Endothelial cell of umbilical vein (primary cell): Measurements from ENCODE around the gene LPP. TPM values are rescaled to one million over a fixed set of nuclear protein-coding genes. Genes with fewer than 3 reads are reported as not detected.

Experiments used
- BruUV-seq: library from RNA; stranded (reverse); fragments of 400-500 nt; replicated peaks from 2 replicates; lab custom pipeline; 2021; lab: Mats Ljungman, UMichigan
- CTCF ChIA-PET: fragments of 300-600, 350-600 bp; sonication (Branson Sonifier 250); formaldehyde crosslinking; loops from one replicate; lab custom pipeline; 2021; ENCODE audit warnings: antibody characterized with exemption, inconsistent platforms; lab: Charles Lee
- POLR2A ChIA-PET: fragments of 300-600, 350-600 bp; sonication (Branson Sonifier 250); formaldehyde crosslinking; loops from one replicate; lab custom pipeline; 2021; ENCODE audit warnings: antibody characterized with exemption, inconsistent platforms; lab: Charles Lee
- DNase-seq: peaks from one replicate; pipeline ENCODE4 v3.0.0-alpha.2; 2011; ENCODE audit warnings: low read depth, low spot score
- FAIRE-seq: peaks from 2 replicates; lab custom pipeline; 2011; peaks lifted over from hg19 to GRCh38; lab: Jason Lieb, UNC
- H2AFZ ChIP-seq: 2 replicates; pipeline ENCODE4 v1.6.0; 2012; ENCODE audit warnings: low read depth, low read length, control low read depth, inconsistent platforms
- H3K27ac ChIP-seq: 2 replicates; pipeline ENCODE4 v1.5.1; 2011; ENCODE audit warnings: low read depth, mild to moderate bottlenecking, control low read depth, low read length, moderate library complexity; ENCODE audit not compliant: insufficient read depth
- H3K27me3 ChIP-seq, 2 experiments: 2 replicates each; pipeline versions ENCODE4 v1.6.0 to v1.6.1; 2011; ENCODE audit warnings: low read length in 2 of 2, mixed read lengths in 1 of 2; ENCODE audit not compliant: control insufficient read depth in 2 of 2, insufficient read depth in 2 of 2
- H3K36me3 ChIP-seq, 2 experiments: 2 replicates in 1 of 2; 3 replicates in 1 of 2; pipeline ENCODE4 v1.5.1; 2011; ENCODE audit warnings: low read length in 2 of 2, mild to moderate bottlenecking in 1 of 2, moderate library complexity in 1 of 2; ENCODE audit not compliant: control insufficient read depth in 2 of 2, insufficient read depth in 2 of 2; ENCODE audit errors: extremely low read depth in 1 of 2
- H3K4me1 ChIP-seq: 3 replicates; pipeline ENCODE4 v1.5.1; 2011; ENCODE audit warnings: mild to moderate bottlenecking, low read length; ENCODE audit not compliant: control insufficient read depth, insufficient read depth; ENCODE audit errors: extremely low read depth
- H3K4me2 ChIP-seq: 2 replicates; pipeline ENCODE4 v1.6.1; 2011; ENCODE audit warnings: low read length, control low read depth, mixed read lengths; ENCODE audit not compliant: insufficient read depth
- H3K4me3 ChIP-seq, 3 experiments: fragments of 200-600 bp in 1 of 3; sonication (generic), shearing (Covaris generic) in 1 of 3; replicated peaks in 1 of 3; 2 replicates each; pipeline ENCODE4 v1.5.1; 2011 to 2016; ENCODE audit warnings: control low read depth in 3 of 3, low read length in 3 of 3, mild to moderate bottlenecking in 2 of 3, inconsistent platforms in 1 of 3, low read depth in 1 of 3, moderate library complexity in 1 of 3; ENCODE audit not compliant: insufficient read depth in 1 of 3
- H3K79me2 ChIP-seq: 2 replicates; pipeline ENCODE4 v1.6.0; 2012; ENCODE audit warnings: low read length, inconsistent platforms; ENCODE audit not compliant: control insufficient read depth, insufficient read depth
- H3K9ac ChIP-seq: replicated peaks from 2 replicates; pipeline ENCODE3; 2011; ENCODE audit warnings: low read length, control low read depth; ENCODE audit not compliant: insufficient read depth; ENCODE audit errors: extremely low read depth
- H3K9me1 ChIP-seq: replicated peaks from 3 replicates; pipeline ENCODE4 v1.6.0; 2011; ENCODE audit warnings: mild to moderate bottlenecking, low read length; ENCODE audit not compliant: control insufficient read depth, insufficient read depth; ENCODE audit errors: extremely low read depth
- H3K9me3 ChIP-seq: replicated peaks from 2 replicates; pipeline ENCODE4 v1.5.1; 2012; ENCODE audit warnings: low read length, inconsistent platforms; ENCODE audit not compliant: control insufficient read depth, insufficient read depth
- H4K20me1 ChIP-seq: replicated peaks from 2 replicates; pipeline ENCODE3; 2011; ENCODE audit warnings: mild to moderate bottlenecking, low read length; ENCODE audit not compliant: control insufficient read depth, insufficient read depth; ENCODE audit errors: extremely low read depth
- EZH2 ChIP-seq: IDR thresholded peaks from 2 replicates; pipeline ENCODE4 v1.6.1; 2012; ENCODE audit warnings: borderline replicate concordance, low read depth, mild to moderate bottlenecking, moderate library complexity, low read length, inconsistent platforms; ENCODE audit not compliant: severe bottlenecking
- FOS ChIP-seq: IDR thresholded peaks from 2 replicates; pipeline ENCODE4 v1.6.1; 2011; ENCODE audit warnings: mild to moderate bottlenecking, low read length, moderate library complexity, borderline replicate concordance; ENCODE audit not compliant: insufficient read depth
- GATA2 ChIP-seq: IDR thresholded peaks from 2 replicates; pipeline ENCODE4 v1.7.0; 2011; ENCODE audit warnings: low read depth, mild to moderate bottlenecking, moderate library complexity, mixed read lengths, low read length; ENCODE audit not compliant: insufficient read length, insufficient read depth
- JUN ChIP-seq: IDR thresholded peaks from 2 replicates; pipeline ENCODE4 v1.6.1; 2011; ENCODE audit warnings: borderline replicate concordance, low read depth; ENCODE audit not compliant: insufficient read length, insufficient read depth
- MYC ChIP-seq: IDR thresholded peaks from one replicate; pipeline ENCODE4 v1.6.1; 2011; ENCODE audit warnings: mild to moderate bottlenecking, low read depth, low read length
- POLR2A ChIP-seq: IDR thresholded peaks from 2 replicates; pipeline ENCODE4 v1.6.1; 2012; ENCODE audit warnings: low read depth, mild to moderate bottlenecking, control low read depth, low read length
- POLR2AphosphoS5 ChIP-seq: IDR thresholded peaks from 2 replicates; pipeline ENCODE4 v1.6.1; 2012; ENCODE audit warnings: low read depth, mild to moderate bottlenecking, control low read depth, low read length, moderate library complexity; ENCODE audit not compliant: insufficient read depth
- dilution Hi-C: fragments of 300-500 bp; cut with MboI; formaldehyde crosslinking; loops from one replicate; pipeline ENCODE4 v1.15.0; 2019; ENCODE audit warnings: low sequenced_read_pairs; ENCODE audit not compliant: extremely low pct_ligation_motif_present
- intact Hi-C: fragments of 100-400 bp; cut with micrococcal nuclease; formaldehyde crosslinking; loops from one replicate; pipeline ENCODE4 v1.10.0; 2022
- polyA plus RNA-seq, 4 experiments: library from polyadenylated mRNA; depleted of rRNA in 3 of 4; stranded (reverse) in 3 of 4; unstranded in 1 of 4; fragments of >200 nt; gene quantifications; 2 replicates each; pipeline versions ENCODE4 v1.2.1 to v1.2.3, GENCODE V29; 2011 to 2012; ENCODE audit warnings: missing spikeins in 1 of 4
- total RNA-seq: library from RNA; stranded (reverse); gene quantifications from 2 replicates; pipeline ENCODE4 v1.2.3, GENCODE V29; 2021
- TF ChIP-seq, protein P1 (sequence below): IDR thresholded peaks from 2 replicates; pipeline ENCODE4 v1.6.1; 2011; ENCODE audit not compliant: insufficient read depth, insufficient read length
- TF ChIP-seq, protein P2 (sequence below), 2 donors: IDR thresholded peaks; 1 replicate in 1 of 2; 2 replicates in 1 of 2; pipeline ENCODE4 v1.5.1; 2011; ENCODE audit warnings: low read length in 2 of 2, mild to moderate bottlenecking in 2 of 2, moderate library complexity in 2 of 2, control low read depth in 1 of 2, inconsistent platforms in 1 of 2, low read depth in 1 of 2; ENCODE audit not compliant: insufficient read depth in 1 of 2; ENCODE audit errors: extremely low read depth in 1 of 2

Gene LPP
- total and polyA plus RNA-seq, 2 donors (not counting 3 experiments of a cell fraction or from before 2014, with no cell fraction given) = 16.9 to 153 TPM

DNA sequence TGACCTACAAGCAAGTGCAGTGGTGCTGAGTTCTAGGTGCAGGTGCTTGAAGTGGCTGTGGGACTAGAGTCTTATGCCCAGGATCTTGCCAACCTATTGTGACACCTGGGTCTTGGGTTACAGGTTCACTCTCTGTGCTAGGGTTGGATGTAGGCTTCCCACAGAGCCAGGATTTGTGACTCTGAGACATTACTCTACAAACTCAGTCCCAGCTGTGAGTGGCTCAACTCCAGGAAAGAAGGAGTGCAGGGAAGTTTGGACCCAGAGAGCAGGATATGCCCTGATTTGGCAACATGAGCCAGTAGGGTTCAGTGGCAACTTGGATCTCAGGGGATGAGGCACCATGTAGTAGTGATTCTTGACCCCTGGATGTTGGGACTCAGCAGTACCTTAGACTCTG, 182.2 kb downstream of the LPP start:
- no peak overlapping the region for H3K4me3 ChIP-seq
- H3K4me2 ChIP-seq = no peak overlapping the region
- H3K4me1 ChIP-seq = no peaks in the 10 kb centered on the region
- CTCF ChIA-PET = interaction anchor here (1.5 kb wide), 1 partner anchor 27 kb away, joined by 3 read pairs; no protein-coding TSS in a partner anchor
- no peaks in the 10 kb centered on the region for H3K9me1 ChIP-seq
- POLR2A ChIA-PET = no interaction called here
- no peaks in the 10 kb centered on the region for H3K36me3 ChIP-seq
- FAIRE-seq (no peak), DNase-seq (no peak)
- intact Hi-C loops = no loop called here
- H3K9me3 ChIP-seq = no peaks in the 10 kb centered on the region
- no TSS peak for BruUV-seq
- H2AFZ ChIP-seq = no peak overlapping the region
- H3K79me2 ChIP-seq = peaks cover 19% of the 10 kb centered on the region
- no peak overlapping the region for H3K27ac ChIP-seq
- TF ChIP-seq, protein P1, sequence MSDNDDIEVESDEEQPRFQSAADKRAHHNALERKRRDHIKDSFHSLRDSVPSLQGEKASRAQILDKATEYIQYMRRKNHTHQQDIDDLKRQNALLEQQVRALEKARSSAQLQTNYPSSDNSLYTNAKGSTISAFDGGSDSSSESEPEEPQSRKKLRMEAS = no peak
- TF ChIP-seq MYC (no peak), POLR2A (no peak), EZH2 (no peak), JUN (no peak), FOS (no peak), POLR2AphosphoS5 (no peak), GATA2 (no peak)
- TF ChIP-seq, protein P2, sequence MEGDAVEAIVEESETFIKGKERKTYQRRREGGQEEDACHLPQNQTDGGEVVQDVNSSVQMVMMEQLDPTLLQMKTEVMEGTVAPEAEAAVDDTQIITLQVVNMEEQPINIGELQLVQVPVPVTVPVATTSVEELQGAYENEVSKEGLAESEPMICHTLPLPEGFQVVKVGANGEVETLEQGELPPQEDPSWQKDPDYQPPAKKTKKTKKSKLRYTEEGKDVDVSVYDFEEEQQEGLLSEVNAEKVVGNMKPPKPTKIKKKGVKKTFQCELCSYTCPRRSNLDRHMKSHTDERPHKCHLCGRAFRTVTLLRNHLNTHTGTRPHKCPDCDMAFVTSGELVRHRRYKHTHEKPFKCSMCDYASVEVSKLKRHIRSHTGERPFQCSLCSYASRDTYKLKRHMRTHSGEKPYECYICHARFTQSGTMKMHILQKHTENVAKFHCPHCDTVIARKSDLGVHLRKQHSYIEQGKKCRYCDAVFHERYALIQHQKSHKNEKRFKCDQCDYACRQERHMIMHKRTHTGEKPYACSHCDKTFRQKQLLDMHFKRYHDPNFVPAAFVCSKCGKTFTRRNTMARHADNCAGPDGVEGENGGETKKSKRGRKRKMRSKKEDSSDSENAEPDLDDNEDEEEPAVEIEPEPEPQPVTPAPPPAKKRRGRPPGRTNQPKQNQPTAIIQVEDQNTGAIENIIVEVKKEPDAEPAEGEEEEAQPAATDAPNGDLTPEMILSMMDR (IDR thresholded peaks at IDR 0.05; ENCODE audit: extremely low read depth in 1 of 2, insufficient read depth in 1 of 2, low read depth in 1 of 2, low read length in 2 of 2) = no peak
- H3K27me3 ChIP-seq = no peaks in the 10 kb centered on the region
- H3K9ac ChIP-seq = no peak overlapping the region
- H4K20me1 ChIP-seq = no peaks in the 10 kb centered on the region
- dilution Hi-C loops = no loop called here
